ENCODE results near the gene MYO15A.

DNA sequence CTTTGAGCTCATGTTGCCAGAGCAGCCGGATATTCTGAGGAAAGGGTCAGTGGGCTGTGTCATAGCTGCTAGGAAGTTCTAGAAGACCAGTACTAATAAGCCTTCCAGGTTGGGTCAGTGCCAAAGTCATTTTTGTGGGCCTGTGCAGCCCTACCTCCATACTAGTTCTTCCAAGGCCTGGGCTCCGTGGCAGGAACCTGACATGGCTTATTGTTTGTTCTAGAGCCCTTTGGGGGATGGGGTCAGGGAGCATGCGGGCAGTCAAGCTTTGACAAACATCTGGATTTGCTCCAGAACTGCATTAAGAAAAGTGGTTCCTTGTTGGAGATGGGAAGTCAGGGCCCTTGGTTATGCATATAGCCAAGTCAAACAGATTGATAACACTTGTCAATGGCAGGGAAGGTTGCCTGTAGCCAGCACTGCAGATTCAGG is 82.7 kb downstream of the MYO15A start:
- TF ChIP-seq, protein P1, sequence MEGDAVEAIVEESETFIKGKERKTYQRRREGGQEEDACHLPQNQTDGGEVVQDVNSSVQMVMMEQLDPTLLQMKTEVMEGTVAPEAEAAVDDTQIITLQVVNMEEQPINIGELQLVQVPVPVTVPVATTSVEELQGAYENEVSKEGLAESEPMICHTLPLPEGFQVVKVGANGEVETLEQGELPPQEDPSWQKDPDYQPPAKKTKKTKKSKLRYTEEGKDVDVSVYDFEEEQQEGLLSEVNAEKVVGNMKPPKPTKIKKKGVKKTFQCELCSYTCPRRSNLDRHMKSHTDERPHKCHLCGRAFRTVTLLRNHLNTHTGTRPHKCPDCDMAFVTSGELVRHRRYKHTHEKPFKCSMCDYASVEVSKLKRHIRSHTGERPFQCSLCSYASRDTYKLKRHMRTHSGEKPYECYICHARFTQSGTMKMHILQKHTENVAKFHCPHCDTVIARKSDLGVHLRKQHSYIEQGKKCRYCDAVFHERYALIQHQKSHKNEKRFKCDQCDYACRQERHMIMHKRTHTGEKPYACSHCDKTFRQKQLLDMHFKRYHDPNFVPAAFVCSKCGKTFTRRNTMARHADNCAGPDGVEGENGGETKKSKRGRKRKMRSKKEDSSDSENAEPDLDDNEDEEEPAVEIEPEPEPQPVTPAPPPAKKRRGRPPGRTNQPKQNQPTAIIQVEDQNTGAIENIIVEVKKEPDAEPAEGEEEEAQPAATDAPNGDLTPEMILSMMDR (IDR thresholded peaks at IDR 0.05; ENCODE audit: borderline replicate concordance, extremely low read depth, low read length, poor library complexity, severe bottlenecking): no peak
- no peak for TF ChIP-seq EZH2 (IDR thresholded peaks at IDR 0.05; ENCODE audit: borderline replicate concordance, low read depth, low read length, severe bottlenecking)
